Liver (tissue), 9 donors: ENCODE data around the gene CYP4F22. TPM values are rescaled to one million over a fixed set of nuclear protein-coding genes. Genes with fewer than 3 reads are reported as not detected.

ENCODE experiments used
- DNase-seq: peaks from one replicate; pipeline ENCODE4 v3.0.0-alpha.2; 2017; ENCODE audit warnings: low spot score
- H3K27ac ChIP-seq, 2 donors: one replicate each; pipeline ENCODE4 v1.7.0; 2013; ENCODE audit warnings: inconsistent platforms in 2 of 2, low read length in 2 of 2, control low read depth in 1 of 2, low read depth in 1 of 2, mild to moderate bottlenecking in 1 of 2
- H3K27me3 ChIP-seq, 4 donors: one replicate each; pipeline versions ENCODE4 v1.6.1 to v1.7.0; 2013; ENCODE audit warnings: low read length in 3 of 4, inconsistent platforms in 1 of 4, mild to moderate bottlenecking in 1 of 4, moderate library complexity in 1 of 4; ENCODE audit not compliant: control insufficient read depth in 4 of 4, insufficient read depth in 4 of 4
- H3K36me3 ChIP-seq, 4 donors: one replicate each; pipeline versions ENCODE4 v1.6.1 to v1.7.0; 2013; ENCODE audit warnings: low read length in 3 of 4, mild to moderate bottlenecking in 3 of 4, low read depth in 1 of 4, moderate library complexity in 1 of 4; ENCODE audit not compliant: control insufficient read depth in 4 of 4, insufficient read depth in 3 of 4
- H3K4me1 ChIP-seq, 4 donors: one replicate each; pipeline versions ENCODE4 v1.6.1 to v1.7.0; 2013; ENCODE audit warnings: low read length in 3 of 4, mild to moderate bottlenecking in 3 of 4, moderate library complexity in 1 of 4; ENCODE audit not compliant: control insufficient read depth in 4 of 4, insufficient read depth in 4 of 4
- H3K4me3 ChIP-seq, 3 donors: one replicate each; pipeline versions ENCODE4 v1.6.1 to v1.7.0; 2013; ENCODE audit warnings: low read length in 3 of 3, control low read depth in 1 of 3, low read depth in 1 of 3, mild to moderate bottlenecking in 1 of 3
- H3K9ac ChIP-seq, 2 donors: one replicate each; pipeline ENCODE4 v1.7.0; 2013; ENCODE audit warnings: low read length in 2 of 2, mild to moderate bottlenecking in 2 of 2, moderate library complexity in 2 of 2, control low read depth in 1 of 2, low read depth in 1 of 2
- H3K9me3 ChIP-seq, 4 donors: one replicate each; pipeline versions ENCODE4 v1.6.1 to v1.7.0; 2013; ENCODE audit warnings: low read length in 3 of 4; ENCODE audit not compliant: control insufficient read depth in 4 of 4
- CTCF ChIP-seq: fragments of 150-350 bp; IDR thresholded peaks from 2 replicates; pipeline ENCODE4 v1.5.1; 2017; ENCODE audit warnings: improper control_type of control experiment, low read depth, low read length; ENCODE audit not compliant: missing input control
- EGR1 ChIP-seq, 2 donors: IDR thresholded peaks; 2 replicates each; pipeline ENCODE4 v1.6.1; 2016 to 2018; ENCODE audit warnings: antibody characterized with exemption in 2 of 2, low read depth in 2 of 2
- FOXA1 ChIP-seq: IDR thresholded peaks from 2 replicates; pipeline ENCODE4 v1.6.1; 2016; ENCODE audit warnings: antibody characterized with exemption
- FOXA2 ChIP-seq: IDR thresholded peaks from 2 replicates; pipeline ENCODE4 v1.6.1; 2016; ENCODE audit warnings: antibody characterized with exemption
- GABPA ChIP-seq, 2 donors: IDR thresholded peaks in 1 of 2; conservative IDR thresholded peaks in 1 of 2; 2 replicates each; pipeline ENCODE4 v1.6.1; 2016; ENCODE audit warnings: antibody characterized with exemption in 2 of 2, mild to moderate bottlenecking in 1 of 2, moderate library complexity in 1 of 2
- HNF4G ChIP-seq: IDR thresholded peaks from 2 replicates; pipeline ENCODE4 v1.6.1; 2016; ENCODE audit warnings: antibody characterized with exemption
- MAX ChIP-seq: IDR thresholded peaks from 2 replicates; pipeline ENCODE4 v1.6.1; 2016; ENCODE audit warnings: antibody characterized with exemption
- NR2F2 ChIP-seq: IDR thresholded peaks from 2 replicates; pipeline ENCODE4 v1.6.1; 2016; ENCODE audit warnings: antibody characterized with exemption
- RAD21 ChIP-seq, 2 donors: IDR thresholded peaks; 2 replicates each; pipeline ENCODE4 v1.6.1; 2016; ENCODE audit warnings: antibody characterized with exemption in 2 of 2, mild to moderate bottlenecking in 2 of 2
- REST ChIP-seq: IDR thresholded peaks from 2 replicates; pipeline ENCODE4 v1.6.1; 2016; ENCODE audit warnings: antibody characterized with exemption, mild to moderate bottlenecking
- RXRA ChIP-seq, 2 donors: IDR thresholded peaks; 2 replicates each; pipeline ENCODE4 v1.6.1; 2017 to 2018; ENCODE audit warnings: antibody characterized with exemption in 2 of 2, mild to moderate bottlenecking in 1 of 2
- SP1 ChIP-seq: IDR thresholded peaks from 2 replicates; pipeline ENCODE4 v1.6.1; 2018; ENCODE audit warnings: antibody characterized with exemption, mild to moderate bottlenecking
- YY1 ChIP-seq: IDR thresholded peaks from 2 replicates; pipeline ENCODE4 v1.6.1; 2016; ENCODE audit warnings: antibody characterized with exemption, mild to moderate bottlenecking
- WGBS: extraction: QIAGEN DNeasy Blood & Tissue Kit; methylation state at CpG from one replicate; pipeline ENCODE4 v1.1.7; 2013; 5-methylcytosine and 5-hydroxymethylcytosine counted together
- polyA plus RNA-seq, 2 donors: library from polyadenylated mRNA; stranded (reverse) in 1 of 2; unstranded in 1 of 2; fragments of 200-250 nt in 1 of 2; fragments of >200 nt in 1 of 2; fragmentation: Nextera tagmentation in 1 of 2; extraction: Ambion mirVana in 1 of 2; gene quantifications; one replicate each; pipeline versions ENCODE4 v1.2.1 to v1.2.3, GENCODE V29; 2013 to 2015
- total RNA-seq, 2 donors: library from RNA; depleted of rRNA; stranded (reverse); fragments of >200 nt; gene quantifications; one replicate each; pipeline ENCODE4 v1.2.3, GENCODE V29; 2014
- donor health status: healthy.
- donor health status: healthy.
- donor health status: healthy.
- donor health status: healthy.
- donor health status: healthy.

CYP4F22 gene
- total and polyA plus RNA-seq, 4 donors = 0.42 to 3.9 (median 1.9) TPM

- TF ChIP-seq SP1 (peak; percentile 85), CTCF (no peak)
- no peak for DNase-seq
Measured at GRCh38 chr19:15498910-15499309, 9.4 kb upstream of the CYP4F22 start.

GRCh38 chr19:15501596-15501995 lies 6.7 kb upstream of the CYP4F22 start:
- H3K9me3 ChIP-seq = no peaks in the 10 kb centered on the region
- H3K27ac ChIP-seq = no peak overlapping the region
- H3K4me1 ChIP-seq = peaks cover 3 to 22% (median 13%) of the 10 kb centered on the region in 4 donors
- TF ChIP-seq CTCF (no peak), EGR1 (IDR thresholded peaks at IDR 0.05; ENCODE audit: low read depth in 2 of 2) (no peak), YY1 (no peak), SP1 (no peak), NR2F2 (no peak), REST (no peak), FOXA1 (no peak), GABPA (IDR thresholded peaks at IDR 0.05 in 1 of 2, conservative IDR thresholded peaks at IDR 0.05 in 1 of 2) (no peak), FOXA2 (no peak), HNF4G (no peak), RAD21 (IDR thresholded peaks at IDR 0.05) (no peak), MAX (no peak), RXRA (IDR thresholded peaks at IDR 0.05) (no peak)
- no peak for DNase-seq
- H3K9ac ChIP-seq = no peak overlapping the region
- H3K36me3 ChIP-seq = no peaks in the 10 kb centered on the region
- no peak overlapping the region for H3K4me3 ChIP-seq
- WGBS = 81% methylated on average over 1 of the region's 1 CpG
- H3K27me3 ChIP-seq = no peaks in the 10 kb centered on the region

More at GRCh38 chr19:15498910-15499309, 9.4 kb upstream of the CYP4F22 start:
- H3K9ac ChIP-seq = peak overlapping the region; percentile 50 to 98
- H3K36me3 ChIP-seq = no peaks in the 10 kb centered on the region
- H3K27me3 ChIP-seq = no peaks in the 10 kb centered on the region
- H3K4me3 ChIP-seq = peak overlapping the region; percentile 44 to 74 (median 57)
- H3K4me1 ChIP-seq = peaks cover 2 to 9% (median 6%) of the 10 kb centered on the region in 4 donors
- WGBS = 32% methylated on average over 6 of the region's 6 CpGs
- H3K27ac ChIP-seq = peak overlapping the region; percentile 95 to 98
- H3K9me3 ChIP-seq = no peaks in the 10 kb centered on the region
